Upper lobe of left lung (tissue), 4 donors: ENCODE data around the gene CX3CR1.

Experiments used
- EP300 ChIP-seq, 4 donors: sonication (generic); formaldehyde crosslinking; IDR thresholded peaks; one replicate each; pipeline ENCODE4 v1.5.1; 2017; ENCODE audit warnings: antibody characterized with exemption in 4 of 4, control low read depth in 2 of 4
- POLR2A ChIP-seq, 4 donors: fragments of 450-650 bp; IDR thresholded peaks; one replicate each; pipeline ENCODE4 v1.5.1; 2016 to 2017; ENCODE audit warnings: antibody characterized with exemption in 4 of 4, mild to moderate bottlenecking in 2 of 4
- TF ChIP-seq, protein P1 (sequence below), 6 experiments: fragments of 450-650 bp in 4 of 6; fragments of 200-600 bp in 2 of 6; sonication (generic) in 2 of 6; IDR thresholded peaks; one replicate each; pipeline ENCODE4 v1.5.1; 2016 to 2019; ENCODE audit warnings: antibody characterized with exemption in 6 of 6

GRCh38 chr3:39276746-39277145, 3.1 kb downstream of the CX3CR1 start:
- TF ChIP-seq POLR2A (IDR thresholded peaks at IDR 0.05) = no peak
- TF ChIP-seq, protein P1, sequence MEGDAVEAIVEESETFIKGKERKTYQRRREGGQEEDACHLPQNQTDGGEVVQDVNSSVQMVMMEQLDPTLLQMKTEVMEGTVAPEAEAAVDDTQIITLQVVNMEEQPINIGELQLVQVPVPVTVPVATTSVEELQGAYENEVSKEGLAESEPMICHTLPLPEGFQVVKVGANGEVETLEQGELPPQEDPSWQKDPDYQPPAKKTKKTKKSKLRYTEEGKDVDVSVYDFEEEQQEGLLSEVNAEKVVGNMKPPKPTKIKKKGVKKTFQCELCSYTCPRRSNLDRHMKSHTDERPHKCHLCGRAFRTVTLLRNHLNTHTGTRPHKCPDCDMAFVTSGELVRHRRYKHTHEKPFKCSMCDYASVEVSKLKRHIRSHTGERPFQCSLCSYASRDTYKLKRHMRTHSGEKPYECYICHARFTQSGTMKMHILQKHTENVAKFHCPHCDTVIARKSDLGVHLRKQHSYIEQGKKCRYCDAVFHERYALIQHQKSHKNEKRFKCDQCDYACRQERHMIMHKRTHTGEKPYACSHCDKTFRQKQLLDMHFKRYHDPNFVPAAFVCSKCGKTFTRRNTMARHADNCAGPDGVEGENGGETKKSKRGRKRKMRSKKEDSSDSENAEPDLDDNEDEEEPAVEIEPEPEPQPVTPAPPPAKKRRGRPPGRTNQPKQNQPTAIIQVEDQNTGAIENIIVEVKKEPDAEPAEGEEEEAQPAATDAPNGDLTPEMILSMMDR (IDR thresholded peaks at IDR 0.05) = no peak
- no peak for TF ChIP-seq EP300 (IDR thresholded peaks at IDR 0.05)
